Measurements from ENCODE around the gene POMT1. TPM values are rescaled to one million over a fixed set of nuclear protein-coding genes. Genes with fewer than 3 reads are reported as not detected.

The POMT1 gene
- total RNA-seq, 4 donors from 2014 or later, result 18.7 to 23.5 (median 19.7) TPM

DNA sequence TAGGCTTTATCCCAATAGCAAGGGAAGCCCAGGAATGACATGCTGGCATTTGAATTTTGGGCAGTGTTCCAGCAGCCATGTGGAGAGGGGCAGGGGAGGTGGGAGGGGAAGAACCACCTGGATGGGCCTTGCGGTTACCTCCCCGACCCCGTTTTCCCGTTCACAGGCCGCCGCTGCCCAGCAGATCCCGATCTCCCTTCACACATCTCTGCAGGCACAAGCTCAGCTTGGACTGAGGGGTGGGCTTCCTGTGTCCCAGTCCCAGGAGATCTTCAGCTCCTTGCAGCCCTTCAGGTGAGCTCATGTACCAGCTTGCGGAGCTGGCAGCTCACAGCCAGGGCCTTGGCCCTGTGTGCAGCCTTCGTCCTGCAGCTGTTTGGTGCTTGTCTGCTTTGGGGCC, 15.7 kb upstream of the POMT1 start:
- DNase-seq (ENCODE audit: low spot score), result no peak
- TF ChIP-seq, protein P1, sequence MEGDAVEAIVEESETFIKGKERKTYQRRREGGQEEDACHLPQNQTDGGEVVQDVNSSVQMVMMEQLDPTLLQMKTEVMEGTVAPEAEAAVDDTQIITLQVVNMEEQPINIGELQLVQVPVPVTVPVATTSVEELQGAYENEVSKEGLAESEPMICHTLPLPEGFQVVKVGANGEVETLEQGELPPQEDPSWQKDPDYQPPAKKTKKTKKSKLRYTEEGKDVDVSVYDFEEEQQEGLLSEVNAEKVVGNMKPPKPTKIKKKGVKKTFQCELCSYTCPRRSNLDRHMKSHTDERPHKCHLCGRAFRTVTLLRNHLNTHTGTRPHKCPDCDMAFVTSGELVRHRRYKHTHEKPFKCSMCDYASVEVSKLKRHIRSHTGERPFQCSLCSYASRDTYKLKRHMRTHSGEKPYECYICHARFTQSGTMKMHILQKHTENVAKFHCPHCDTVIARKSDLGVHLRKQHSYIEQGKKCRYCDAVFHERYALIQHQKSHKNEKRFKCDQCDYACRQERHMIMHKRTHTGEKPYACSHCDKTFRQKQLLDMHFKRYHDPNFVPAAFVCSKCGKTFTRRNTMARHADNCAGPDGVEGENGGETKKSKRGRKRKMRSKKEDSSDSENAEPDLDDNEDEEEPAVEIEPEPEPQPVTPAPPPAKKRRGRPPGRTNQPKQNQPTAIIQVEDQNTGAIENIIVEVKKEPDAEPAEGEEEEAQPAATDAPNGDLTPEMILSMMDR (IDR thresholded peaks at IDR 0.05), result no peak
- ATAC-seq (ENCODE audit: low FRiP score), result no peak

DNA sequence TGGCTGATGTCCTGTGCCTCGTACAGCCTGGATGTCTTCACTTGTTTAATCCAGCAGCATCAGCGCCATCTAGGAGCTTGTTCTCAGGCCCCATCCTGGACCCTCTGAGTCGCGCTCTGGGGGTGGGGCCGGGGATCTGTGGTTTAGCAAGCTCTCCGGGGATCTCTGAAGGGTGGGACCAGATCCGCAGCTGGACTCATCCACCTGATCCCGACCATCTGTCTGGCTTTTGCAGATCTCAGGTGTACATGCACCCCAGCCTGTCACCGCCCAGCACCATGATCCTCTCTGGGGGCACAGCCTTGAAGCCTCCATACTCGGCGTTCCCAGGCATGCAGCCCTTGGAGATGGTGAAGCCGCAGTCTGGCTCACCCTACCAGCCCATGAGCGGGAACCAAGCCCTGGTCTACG, 15.1 kb upstream of the POMT1 start:
- no peak for ATAC-seq (ENCODE audit: low FRiP score)
- no peak for DNase-seq (ENCODE audit: low spot score)
- TF ChIP-seq, protein P1 (IDR thresholded peaks at IDR 0.05), result no peak

DNA sequence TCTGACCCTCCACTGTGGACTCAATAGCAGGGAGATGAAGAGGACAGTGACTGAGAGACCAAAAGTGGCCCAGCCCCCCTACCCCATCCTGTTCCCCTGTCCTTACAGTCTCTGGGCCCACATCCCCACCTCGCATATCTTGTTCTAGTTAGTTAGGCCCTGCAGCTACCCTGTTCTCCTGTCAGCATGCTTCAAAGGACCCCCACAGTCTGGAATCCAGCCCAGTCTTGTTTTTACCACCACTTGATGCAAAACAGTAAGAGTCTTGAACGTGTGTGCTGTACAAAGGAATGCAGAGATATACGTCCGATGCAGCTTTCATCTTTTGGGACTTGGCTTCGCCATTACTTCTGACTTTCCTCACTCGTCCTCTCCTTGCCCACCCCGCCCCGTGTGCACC, 12.2 kb upstream of the POMT1 start:
- DNase-seq (ENCODE audit: low spot score) (no peak), ATAC-seq (ENCODE audit: low FRiP score) (no peak)
- TF ChIP-seq, protein P1 (IDR thresholded peaks at IDR 0.05), result no peak

DNA sequence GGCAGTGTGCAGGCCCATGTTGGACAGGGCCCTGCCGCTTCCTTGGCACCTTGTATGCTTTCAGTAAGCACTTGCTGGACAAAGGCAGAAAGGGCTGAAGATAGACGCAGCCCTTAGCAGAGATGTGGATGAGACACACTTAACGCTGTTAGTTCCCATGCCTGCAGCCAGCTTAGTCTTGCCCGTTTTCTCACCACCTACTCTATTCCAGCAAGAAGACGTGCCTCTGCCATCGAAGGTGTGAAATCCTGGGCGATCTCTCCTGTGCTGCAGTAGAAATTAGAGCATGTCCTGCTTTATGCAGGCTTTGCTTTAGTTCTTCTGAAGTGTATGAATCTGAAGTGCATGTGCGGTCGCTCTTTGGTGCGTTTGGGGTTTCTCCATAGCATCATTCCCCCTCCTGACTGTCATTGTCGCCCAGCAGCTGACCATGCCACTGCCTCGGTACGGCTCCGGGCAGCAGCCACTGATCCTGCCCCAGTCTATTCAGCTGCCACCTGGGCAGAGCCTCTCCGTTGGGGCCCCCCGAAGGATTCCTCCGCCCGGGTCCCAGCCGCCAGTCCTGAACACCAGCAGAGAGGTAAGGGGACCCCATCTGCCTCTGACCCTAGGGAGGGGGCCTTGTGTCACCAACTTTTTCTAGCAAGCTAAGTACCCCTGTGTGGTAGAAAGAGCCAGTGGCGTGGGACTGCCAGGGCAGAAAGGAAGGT, 11.6 kb upstream of the POMT1 start:
- TF ChIP-seq, protein P1 (IDR thresholded peaks at IDR 0.05), result no peak
- DNase-seq (ENCODE audit: low spot score) (no peak), ATAC-seq (ENCODE audit: low FRiP score) (no peak)

DNA sequence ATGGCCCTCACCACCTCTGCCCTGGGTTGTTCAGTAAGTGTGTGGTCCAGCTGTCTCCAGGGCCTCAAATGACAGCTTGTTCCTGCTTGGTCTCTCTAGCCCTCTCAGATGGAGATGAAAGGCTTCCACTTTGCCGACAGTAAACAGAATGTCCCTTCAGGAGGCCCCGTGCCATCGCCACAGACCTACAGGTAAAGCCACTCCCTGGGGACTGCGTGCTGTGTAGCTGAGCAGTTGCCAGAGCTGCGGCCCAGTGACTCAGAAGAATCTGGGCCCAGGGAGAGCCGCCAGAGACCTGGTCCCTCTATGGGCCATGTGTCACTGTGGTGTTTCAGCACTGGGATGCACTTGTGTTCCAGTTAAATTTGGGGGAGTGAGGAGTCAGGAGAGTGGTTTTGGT, 10.6 kb upstream of the POMT1 start:
- TF ChIP-seq, protein P1 (IDR thresholded peaks at IDR 0.05), result no peak
- ATAC-seq (ENCODE audit: low FRiP score) (no peak), DNase-seq (ENCODE audit: low spot score) (no peak)

DNA sequence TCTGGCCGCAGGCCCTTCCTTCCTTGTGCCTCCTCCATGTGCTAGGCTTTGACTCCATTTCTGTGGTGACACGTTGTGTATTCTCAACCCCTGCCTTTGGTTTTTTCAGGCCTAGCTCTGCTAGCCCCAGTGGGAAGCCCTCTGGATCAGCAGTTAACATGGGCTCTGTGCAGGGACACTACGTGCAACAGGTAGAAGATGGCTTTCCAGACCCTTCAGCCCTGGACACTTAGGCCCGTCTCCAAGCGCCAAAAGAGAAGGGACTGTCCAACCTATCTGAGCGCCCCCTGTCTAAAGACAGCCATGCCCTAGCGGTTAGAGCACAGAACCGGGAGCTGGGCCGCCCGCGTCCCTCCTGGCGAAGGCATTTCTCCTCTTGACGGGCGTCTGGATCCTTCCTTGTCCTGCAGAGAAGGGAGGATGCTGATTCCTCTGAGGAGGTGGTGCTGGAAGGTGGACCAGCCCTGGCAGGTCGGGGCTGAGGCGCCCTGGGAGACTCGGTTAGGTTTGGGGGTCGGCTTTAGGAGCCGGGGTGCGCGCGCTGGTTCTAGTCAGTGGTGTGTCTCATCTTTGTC, 8.3 kb upstream of the POMT1 start:
- TF ChIP-seq, protein P1 (IDR thresholded peaks at IDR 0.05), result no peak
- DNase-seq (ENCODE audit: low spot score), result no peak
- ATAC-seq (ENCODE audit: low FRiP score), result no peak

DNA sequence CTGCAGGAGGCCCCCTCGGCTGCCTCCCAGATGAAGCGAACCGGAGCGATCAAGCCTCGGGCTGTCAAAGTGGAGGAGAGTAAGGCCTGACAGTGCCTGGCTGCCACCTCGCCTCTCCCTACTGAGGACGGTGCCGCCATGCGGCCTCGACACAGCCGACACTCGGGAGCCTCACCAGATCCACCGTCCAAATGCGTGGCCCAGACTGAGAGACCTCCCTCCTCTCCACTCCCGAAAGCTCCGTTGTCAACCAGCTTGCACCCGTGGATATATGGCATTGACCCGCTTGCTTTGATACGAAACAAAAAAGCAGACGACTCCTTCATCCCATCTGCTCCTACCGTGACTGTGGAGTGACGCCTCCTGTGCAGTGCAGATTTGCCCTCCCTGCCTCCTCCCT, 6.9 kb upstream of the POMT1 start:
- DNase-seq (ENCODE audit: low spot score) (no peak), ATAC-seq (ENCODE audit: low FRiP score) (no peak)
- TF ChIP-seq, protein P1 (IDR thresholded peaks at IDR 0.05), result no peak

Data from omental fat pad (tissue), 4 donors.